Measurements from ENCODE around the gene IFT80. TPM values are rescaled to one million over a fixed set of nuclear protein-coding genes. Genes with fewer than 3 reads are reported as not detected.

The IFT80 gene
- total and polyA plus RNA-seq, 4 experiments from 2014 or later = 4.1 to 38.8 (median 19.6) TPM

DNA sequence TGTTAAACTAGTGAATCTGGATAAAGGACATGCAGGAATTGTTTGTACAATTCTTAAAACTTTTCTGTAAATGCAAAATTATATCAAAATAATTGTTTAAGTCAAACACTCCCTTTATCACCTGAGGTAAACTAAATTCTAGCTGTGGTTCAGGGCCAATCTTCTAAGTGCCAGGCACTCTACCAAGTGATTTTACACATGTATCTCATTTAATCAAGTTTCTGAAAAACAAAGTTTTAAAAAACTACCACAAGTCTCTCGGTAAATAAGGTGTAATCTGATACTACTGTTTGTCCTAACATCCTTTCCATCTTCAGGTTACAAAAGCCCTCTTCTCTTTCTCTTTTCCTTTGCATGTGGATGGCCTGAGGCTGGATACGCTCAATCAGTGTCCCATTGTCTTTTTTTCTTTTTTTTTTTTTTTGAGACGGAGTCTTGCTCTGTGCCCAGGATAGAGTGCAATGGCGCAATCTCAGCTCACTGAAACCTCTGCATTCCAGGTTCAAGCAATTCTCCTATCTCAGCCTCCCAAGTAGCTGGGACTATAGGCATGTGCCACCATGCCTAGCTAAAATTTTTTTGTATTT lies 19.3 kb downstream of the IFT80 start:
- Mint-ChIP-seq H3K27ac (no peak overlapping the region), H3K4me3 (no peak overlapping the region), H3K27me3 (no peaks in the 10 kb centered on the region), H3K4me1 (no peaks in the 10 kb centered on the region), H3K36me3 (peaks cover 30 to 49% of the 10 kb centered on the region in 2 donors), H3K9me3 (no peaks in the 10 kb centered on the region)
- POLR2A ChIA-PET (ENCODE audit: partially characterized antibody) = no interaction called here
- intact Hi-C loops (cut with micrococcal nuclease) = no loop called here
- Histone ChIP-seq H3K4me1 (ENCODE audit: insufficient read depth, low read length) (no peaks in the 10 kb centered on the region), H3K9me3 (ENCODE audit: control insufficient read depth in 1 of 2, low read length in 2 of 2) (no peaks in the 10 kb centered on the region), H3K4me3 (ENCODE audit: low read length in 2 of 2) (no peak overlapping the region), H3K27ac (ENCODE audit: low read depth, low read length) (no peak overlapping the region), H3K36me3 (ENCODE audit: insufficient read depth, low read length) (peaks cover 8% of the 10 kb centered on the region), H3K27me3 (ENCODE audit: insufficient read depth, low read length) (no peaks in the 10 kb centered on the region)
- DNase-seq = no peak
- CTCF ChIA-PET (ENCODE audit: partially characterized antibody) = no interaction called here

DNA sequence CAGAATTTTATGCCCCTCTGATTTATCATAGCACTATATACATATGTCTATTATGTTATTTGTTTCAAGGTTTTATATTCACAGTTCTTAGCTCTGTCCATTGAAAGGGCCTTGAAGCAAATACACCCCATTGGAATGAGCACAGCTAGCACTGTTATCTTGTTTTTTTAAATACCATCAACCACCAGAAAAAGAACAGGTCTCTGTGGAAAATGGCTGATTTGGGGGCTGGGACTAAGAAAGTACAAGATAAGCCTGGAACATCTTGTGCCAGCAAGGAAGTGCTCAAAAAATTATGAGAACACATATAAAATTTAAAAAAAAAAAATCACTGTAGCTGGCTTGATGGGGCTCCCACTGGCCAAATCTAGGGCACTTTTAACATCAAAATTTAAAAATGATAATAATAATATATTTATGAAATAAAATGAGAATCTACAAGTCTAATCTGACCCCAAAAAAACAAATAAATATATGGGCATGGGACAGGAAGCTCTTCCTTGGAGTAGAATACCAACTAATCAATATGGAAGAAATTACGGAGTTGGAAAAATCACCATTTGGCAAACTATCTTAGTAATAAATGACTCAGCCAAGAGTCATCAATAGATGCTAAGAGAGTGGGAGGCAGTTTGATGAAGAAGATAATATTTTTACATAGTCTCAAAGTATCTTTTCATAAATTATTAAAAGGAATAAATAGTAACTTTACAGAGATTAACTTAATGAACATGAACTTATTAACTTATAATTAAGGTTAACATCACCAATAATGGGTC lies 20.5 kb downstream of the IFT80 start:
- Histone ChIP-seq H3K4me1 (ENCODE audit: insufficient read depth, low read length) (no peaks in the 10 kb centered on the region), H3K27ac (ENCODE audit: low read depth, low read length) (no peak overlapping the region), H3K36me3 (ENCODE audit: insufficient read depth, low read length) (peaks cover 8% of the 10 kb centered on the region), H3K9me3 (ENCODE audit: control insufficient read depth in 1 of 2, low read length in 2 of 2) (no peaks in the 10 kb centered on the region), H3K27me3 (ENCODE audit: insufficient read depth, low read length) (no peaks in the 10 kb centered on the region), H3K4me3 (ENCODE audit: low read length in 2 of 2) (no peak overlapping the region)
- POLR2A ChIA-PET (ENCODE audit: partially characterized antibody) = no interaction called here
- Mint-ChIP-seq H3K4me3 (no peak overlapping the region), H3K27me3 (no peaks in the 10 kb centered on the region), H3K36me3 (peaks cover 42 to 60% of the 10 kb centered on the region in 2 donors), H3K4me1 (peaks cover 0 to 2% (median 0%) of the 10 kb centered on the region in 4 donors), H3K27ac (no peak overlapping the region), H3K9me3 (no peaks in the 10 kb centered on the region)
- intact Hi-C loops (cut with micrococcal nuclease) = no loop called here
- CTCF ChIA-PET (ENCODE audit: partially characterized antibody) = interaction anchor here (1.0 kb wide), 1 partner anchor 35 kb away, joined by 4 read pairs; no protein-coding TSS in a partner anchor
- no peak for DNase-seq

DNA sequence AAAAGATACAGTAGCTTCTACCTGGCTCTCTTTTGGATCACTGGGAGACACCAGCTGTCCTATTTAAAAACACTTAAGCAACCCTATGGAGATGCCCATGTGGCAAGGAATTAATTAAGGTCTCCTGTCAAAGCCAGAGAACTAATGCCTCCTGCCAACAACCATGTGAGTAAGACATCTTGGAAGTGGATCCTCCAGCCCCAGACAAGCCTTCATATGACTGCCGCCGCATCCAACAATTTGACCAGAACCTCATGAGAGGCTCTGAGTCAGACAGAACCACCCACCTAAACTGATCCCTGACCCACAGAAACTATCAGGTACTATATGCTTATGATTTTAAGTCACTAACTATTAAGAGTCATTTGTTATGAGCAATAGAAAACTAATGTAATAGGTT lies 22.3 kb downstream of the IFT80 start:
- DNase-seq = no peak
- Histone ChIP-seq H3K4me1 (ENCODE audit: insufficient read depth, low read length) (no peaks in the 10 kb centered on the region), H3K4me3 (ENCODE audit: low read length in 2 of 2) (no peak overlapping the region), H3K27ac (ENCODE audit: low read depth, low read length) (no peak overlapping the region), H3K9me3 (ENCODE audit: control insufficient read depth in 1 of 2, low read length in 2 of 2) (no peaks in the 10 kb centered on the region), H3K36me3 (ENCODE audit: insufficient read depth, low read length) (peaks cover 8% of the 10 kb centered on the region), H3K27me3 (ENCODE audit: insufficient read depth, low read length) (no peaks in the 10 kb centered on the region)
- H3K4me3 Mint-ChIP-seq = no peak overlapping the region
- H3K4me1 Mint-ChIP-seq = peaks cover 0 to 2% (median under 1%) of the 10 kb centered on the region in 4 donors
- intact Hi-C loops (cut with micrococcal nuclease) = no loop called here
- no peaks in the 10 kb centered on the region for H3K27me3 Mint-ChIP-seq
- ChIA-PET POLR2A (ENCODE audit: partially characterized antibody) (no interaction called here), CTCF (ENCODE audit: partially characterized antibody) (no interaction called here)
- H3K9me3 Mint-ChIP-seq = no peaks in the 10 kb centered on the region
- no peak overlapping the region for H3K27ac Mint-ChIP-seq
- peaks cover 41 to 63% of the 10 kb centered on the region in 2 donors for H3K36me3 Mint-ChIP-seq

DNA sequence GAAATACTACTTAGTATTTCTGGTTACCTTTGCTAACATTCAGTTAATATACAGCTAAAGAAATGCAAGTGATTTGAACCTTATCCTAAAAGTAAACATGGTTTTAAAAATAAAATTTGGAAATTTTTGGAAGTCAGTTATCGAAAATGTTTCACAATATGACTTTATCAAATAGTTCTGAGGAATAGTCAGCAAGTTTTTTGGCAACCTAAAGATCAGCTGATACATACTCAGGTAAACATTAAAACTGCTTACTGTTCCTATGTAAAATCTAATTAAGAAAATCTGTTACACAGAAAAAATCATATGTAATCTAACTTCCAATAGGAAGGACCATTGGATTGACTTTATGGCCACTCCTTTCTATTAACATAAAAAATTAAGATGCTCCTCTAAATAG lies 24.1 kb downstream of the IFT80 start:
- ChIA-PET CTCF (ENCODE audit: partially characterized antibody) (interaction anchor here (1.1 kb wide), 1 partner anchor 38 kb away, joined by 3 read pairs; no protein-coding TSS in a partner anchor), POLR2A (ENCODE audit: partially characterized antibody) (no interaction called here)
- Histone ChIP-seq H3K36me3 (ENCODE audit: insufficient read depth, low read length) (peaks cover 8% of the 10 kb centered on the region), H3K27ac (ENCODE audit: low read depth, low read length) (no peak overlapping the region), H3K4me1 (ENCODE audit: insufficient read depth, low read length) (peaks cover 9% of the 10 kb centered on the region), H3K9me3 (ENCODE audit: control insufficient read depth in 1 of 2, low read length in 2 of 2) (no peaks in the 10 kb centered on the region), H3K4me3 (ENCODE audit: low read length in 2 of 2) (no peak overlapping the region), H3K27me3 (ENCODE audit: insufficient read depth, low read length) (no peaks in the 10 kb centered on the region)
- Mint-ChIP-seq H3K36me3 (peaks cover 35 to 72% of the 10 kb centered on the region in 2 donors), H3K27ac (no peak overlapping the region), H3K9me3 (no peaks in the 10 kb centered on the region), H3K27me3 (no peaks in the 10 kb centered on the region), H3K4me1 (peaks cover 11 to 15% (median 12%) of the 10 kb centered on the region in 4 donors), H3K4me3 (no peak overlapping the region)
- intact Hi-C loops (cut with micrococcal nuclease) = no loop called here
- DNase-seq = no peak

DNA sequence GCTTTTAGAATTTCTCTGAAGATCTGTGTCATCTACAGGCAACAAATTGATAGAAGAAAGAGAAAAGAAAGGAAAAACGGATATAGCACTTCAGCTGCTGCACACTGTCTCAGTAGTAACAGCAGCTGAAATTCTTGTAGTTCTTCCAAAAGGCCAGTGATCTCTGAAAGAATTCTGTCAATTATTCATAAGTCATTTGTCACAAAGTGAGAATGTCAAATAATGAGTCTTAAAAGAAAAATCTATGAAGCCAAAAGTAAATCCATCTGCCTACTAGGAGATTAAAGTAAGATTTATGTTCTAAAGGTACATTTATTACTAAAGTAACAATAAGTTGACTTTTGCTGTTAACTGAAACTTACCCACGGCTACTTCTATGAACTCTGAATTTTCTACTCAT lies 24.6 kb downstream of the IFT80 start:
- no peaks in the 10 kb centered on the region for H3K9me3 ChIP-seq (ENCODE audit: control insufficient read depth in 1 of 2, low read length in 2 of 2)
- Mint-ChIP-seq H3K27me3 (no peaks in the 10 kb centered on the region), H3K27ac (no peak overlapping the region), H3K4me1 (peaks cover 14 to 19% (median 15%) of the 10 kb centered on the region in 4 donors), H3K9me3 (no peaks in the 10 kb centered on the region), H3K4me3 (no peak overlapping the region), H3K36me3 (peaks cover 33 to 67% of the 10 kb centered on the region in 2 donors)
- ChIA-PET POLR2A (ENCODE audit: partially characterized antibody) (no interaction called here), CTCF (ENCODE audit: partially characterized antibody) (interaction anchor here (1.1 kb wide), 1 partner anchor 38 kb away, joined by 3 read pairs; no protein-coding TSS in a partner anchor)
- DNase-seq = no peak
- H3K36me3 ChIP-seq (ENCODE audit: insufficient read depth, low read length) = peaks cover 8% of the 10 kb centered on the region
- H3K27me3 ChIP-seq (ENCODE audit: insufficient read depth, low read length) = no peaks in the 10 kb centered on the region
- H3K4me1 ChIP-seq (ENCODE audit: insufficient read depth, low read length) = peaks cover 10% of the 10 kb centered on the region
- H3K4me3 ChIP-seq (ENCODE audit: low read length in 2 of 2) = no peak overlapping the region
- intact Hi-C loops (cut with micrococcal nuclease) = no loop called here
- H3K27ac ChIP-seq (ENCODE audit: low read depth, low read length) = no peak overlapping the region

DNA sequence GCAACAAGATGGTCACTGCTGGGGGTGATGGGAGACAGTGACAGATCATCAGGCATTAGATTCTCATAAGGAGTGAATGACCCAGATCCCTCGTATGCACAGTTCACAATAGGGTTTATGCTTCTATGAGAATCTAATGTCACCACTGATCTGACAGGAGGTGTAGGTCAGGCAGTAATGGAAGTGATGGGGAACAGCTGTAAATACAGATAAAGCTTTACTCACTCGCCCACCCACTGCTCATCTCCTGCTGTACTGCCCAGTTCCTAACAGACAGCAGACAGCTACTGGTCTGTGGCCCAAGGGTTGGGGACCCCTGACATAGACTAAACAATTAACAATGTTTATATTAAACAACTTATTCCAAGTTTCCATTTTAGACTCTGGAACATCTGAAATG lies 25.4 kb downstream of the IFT80 start:
- Mint-ChIP-seq H3K4me1 (peaks cover 16 to 22% (median 17%) of the 10 kb centered on the region in 4 donors), H3K9me3 (no peaks in the 10 kb centered on the region), H3K4me3 (no peak overlapping the region), H3K27me3 (no peaks in the 10 kb centered on the region), H3K27ac (no peak overlapping the region), H3K36me3 (peaks cover 33 to 59% of the 10 kb centered on the region in 2 donors)
- intact Hi-C loops (cut with micrococcal nuclease) = no loop called here
- Histone ChIP-seq H3K36me3 (ENCODE audit: insufficient read depth, low read length) (peaks cover 8% of the 10 kb centered on the region), H3K27ac (ENCODE audit: low read depth, low read length) (no peak overlapping the region), H3K4me3 (ENCODE audit: low read length in 2 of 2) (no peak overlapping the region), H3K9me3 (ENCODE audit: control insufficient read depth in 1 of 2, low read length in 2 of 2) (no peaks in the 10 kb centered on the region), H3K4me1 (ENCODE audit: insufficient read depth, low read length) (peaks cover 13% of the 10 kb centered on the region), H3K27me3 (ENCODE audit: insufficient read depth, low read length) (no peaks in the 10 kb centered on the region)
- ChIA-PET CTCF (ENCODE audit: partially characterized antibody) (no interaction called here), POLR2A (ENCODE audit: partially characterized antibody) (no interaction called here)
- no peak for DNase-seq

DNA sequence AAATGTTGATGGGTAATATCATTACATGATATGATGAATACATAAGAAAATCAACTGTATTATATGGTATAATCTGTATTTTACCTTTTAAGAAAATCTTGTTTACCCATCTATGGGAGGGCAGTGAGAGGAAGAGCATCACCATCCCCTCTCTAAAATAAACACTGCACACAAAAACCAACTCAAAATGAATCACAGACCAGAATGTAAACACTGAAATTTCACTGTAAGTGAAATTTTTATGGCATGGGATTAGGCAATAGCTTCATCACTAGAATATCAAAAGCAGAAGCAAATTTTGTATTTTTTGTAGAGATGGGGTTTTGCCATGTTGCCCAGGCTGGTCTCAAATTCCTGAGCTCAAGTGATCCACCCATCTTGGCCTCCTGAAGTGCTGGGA lies 26.2 kb downstream of the IFT80 start:
- Mint-ChIP-seq H3K27me3 (no peaks in the 10 kb centered on the region), H3K4me1 (peaks cover 16 to 29% (median 18%) of the 10 kb centered on the region in 4 donors), H3K9me3 (no peaks in the 10 kb centered on the region), H3K36me3 (peaks cover 33 to 58% of the 10 kb centered on the region in 2 donors), H3K27ac (no peak overlapping the region), H3K4me3 (no peak overlapping the region)
- Histone ChIP-seq H3K4me1 (ENCODE audit: insufficient read depth, low read length) (peaks cover 19% of the 10 kb centered on the region), H3K27ac (ENCODE audit: low read depth, low read length) (no peak overlapping the region), H3K9me3 (ENCODE audit: control insufficient read depth in 1 of 2, low read length in 2 of 2) (no peaks in the 10 kb centered on the region), H3K27me3 (ENCODE audit: insufficient read depth, low read length) (no peaks in the 10 kb centered on the region), H3K4me3 (ENCODE audit: low read length in 2 of 2) (no peak overlapping the region), H3K36me3 (ENCODE audit: insufficient read depth, low read length) (peaks cover 8% of the 10 kb centered on the region)
- DNase-seq = no peak
- intact Hi-C loops (cut with micrococcal nuclease) = no loop called here
- ChIA-PET CTCF (ENCODE audit: partially characterized antibody) (no interaction called here), POLR2A (ENCODE audit: partially characterized antibody) (no interaction called here)
